ENCODE measurements around the gene CBL. TPM values are rescaled to one million over a fixed set of nuclear protein-coding genes. Genes with fewer than 3 reads are reported as not detected.

The CBL gene
- polyA plus RNA-seq, 3 donors: 7.6 to 24.0 (median 23.1) TPM

- Mint-ChIP-seq H3K27me3 (ENCODE audit: low read depth in 3 of 3) (peaks cover 0 to 2% (median 0%) of the 10 kb centered on the region in 3 donors), H3K36me3 (peaks cover 55 to 82% of the 10 kb centered on the region in 2 donors), H3K27ac (peak overlapping the region in 1 of 7 donors; percentile 54), H3K4me1 (peaks cover 1% of the 10 kb centered on the region), H3K9me3 (no peaks in the 10 kb centered on the region), H3K4me3 (no peak overlapping the region)
- H2AFZ ChIP-seq (ENCODE audit: insufficient read depth, low read depth, low read length, poor library complexity, severe bottlenecking): no peak overlapping the region
- H3K27ac ChIP-seq (ENCODE audit: low read depth in 1 of 2, low read length in 2 of 2): no peak overlapping the region
- peaks cover under 1 to 2% of the 10 kb centered on the region in 2 donors for H3K4me1 ChIP-seq (ENCODE audit: control insufficient read depth in 1 of 2, insufficient read depth in 2 of 2, low read length in 2 of 2)
- H3K9me3 ChIP-seq (replicated peaks in 1 of 2; ENCODE audit: control insufficient read depth in 1 of 2, insufficient read depth in 1 of 2, low read length in 2 of 2): no peaks in the 10 kb centered on the region
- H3K4me2 ChIP-seq (replicated peaks; ENCODE audit: extremely low read depth, low read length, poor library complexity, severe bottlenecking): no peak overlapping the region
- peaks cover 72 to 84% of the 10 kb centered on the region in 2 donors for H3K36me3 ChIP-seq (replicated peaks in 1 of 2; ENCODE audit: control insufficient read depth in 1 of 2, insufficient read depth in 2 of 2, low read length in 2 of 2)
- intact Hi-C loops (cut with micrococcal nuclease): no loop called here
- no peak overlapping the region for H3K9ac ChIP-seq (ENCODE audit: insufficient read depth, low read length, poor library complexity, severe bottlenecking)
- H3K4me3 ChIP-seq (replicated peaks in 1 of 3; ENCODE audit: low read depth in 2 of 3, low read length in 3 of 3): no peak overlapping the region
- peaks cover 66% of the 10 kb centered on the region for H3K79me2 ChIP-seq (ENCODE audit: insufficient read depth, low read length)
- no peaks in the 10 kb centered on the region for H3K27me3 ChIP-seq (ENCODE audit: control insufficient read depth in 2 of 2, insufficient read depth in 2 of 2, low read length in 2 of 2)
- TF ChIP-seq CTCF (IDR thresholded peaks at IDR 0.05): no peak
- WGBS (ENCODE audit: insufficient coverage): 100% methylated on average over 3 of the region's 6 CpGs
- peaks cover 95% of the 10 kb centered on the region for H4K20me1 ChIP-seq (ENCODE audit: insufficient read depth, low read length)
- DNase-seq: no peak
These were observed 67.6 kb downstream of the CBL start for GRCh38 chr11:119273721-119274120.

- peaks cover 78 to 98% of the 10 kb centered on the region in 2 donors for H3K36me3 Mint-ChIP-seq
- no CpG with 5 or more reads among the region's 1 CpG for WGBS (ENCODE audit: insufficient coverage)
- no peak overlapping the region for H3K27ac Mint-ChIP-seq
- Histone ChIP-seq H3K9me3 (replicated peaks in 1 of 2; ENCODE audit: control insufficient read depth in 1 of 2, insufficient read depth in 1 of 2, low read length in 2 of 2) (no peaks in the 10 kb centered on the region), H4K20me1 (ENCODE audit: insufficient read depth, low read length) (peaks cover 96% of the 10 kb centered on the region), H3K4me3 (replicated peaks in 1 of 3; ENCODE audit: low read depth in 2 of 3, low read length in 3 of 3) (no peak overlapping the region), H2AFZ (ENCODE audit: insufficient read depth, low read depth, low read length, poor library complexity, severe bottlenecking) (no peak overlapping the region), H3K36me3 (replicated peaks in 1 of 2; ENCODE audit: control insufficient read depth in 1 of 2, insufficient read depth in 2 of 2, low read length in 2 of 2) (peaks cover 85 to 100% of the 10 kb centered on the region in 2 donors), H3K9ac (ENCODE audit: insufficient read depth, low read length, poor library complexity, severe bottlenecking) (no peak overlapping the region), H3K27me3 (ENCODE audit: control insufficient read depth in 2 of 2, insufficient read depth in 2 of 2, low read length in 2 of 2) (no peaks in the 10 kb centered on the region), H3K4me1 (ENCODE audit: control insufficient read depth in 1 of 2, insufficient read depth in 2 of 2, low read length in 2 of 2) (no peaks in the 10 kb centered on the region), H3K27ac (ENCODE audit: low read depth in 1 of 2, low read length in 2 of 2) (no peak overlapping the region), H3K79me2 (ENCODE audit: insufficient read depth, low read length) (peaks cover 44% of the 10 kb centered on the region), H3K4me2 (replicated peaks; ENCODE audit: extremely low read depth, low read length, poor library complexity, severe bottlenecking) (no peak overlapping the region)
- intact Hi-C loops (cut with micrococcal nuclease): no loop called here
- no peak for DNase-seq
- H3K27me3 Mint-ChIP-seq (ENCODE audit: low read depth in 3 of 3): peaks cover 0 to 2% (median 0%) of the 10 kb centered on the region in 3 donors
- no peak overlapping the region for H3K4me3 Mint-ChIP-seq
- H3K9me3 Mint-ChIP-seq: no peaks in the 10 kb centered on the region
- H3K4me1 Mint-ChIP-seq: no peaks in the 10 kb centered on the region
- no peak for TF ChIP-seq CTCF (IDR thresholded peaks at IDR 0.05)
These were observed 71.5 kb downstream of the CBL start for GRCh38 chr11:119277660-119278059.

Data from CD14-positive monocyte (primary cell).